Measurements from ENCODE around the gene GAD2. TPM values are rescaled to one million over a fixed set of nuclear protein-coding genes. Genes with fewer than 3 reads are reported as not detected.

The GAD2 gene
- total RNA-seq, 2 donors from 2014 or later, result 0.15 TPM; not detected in 1

GRCh38 chr10:26290236-26290635 is 73.7 kb downstream of the GAD2 start:
- no peaks in the 10 kb centered on the region for H3K36me3 ChIP-seq (ENCODE audit: control insufficient read depth, insufficient read depth, low read length)
- H3K9ac ChIP-seq (ENCODE audit: extremely low read depth, low read length, poor library complexity, severe bottlenecking), result no peak overlapping the region
- Mint-ChIP-seq H3K27ac (no peak overlapping the region), H3K36me3 (ENCODE audit: low read depth) (no peaks in the 10 kb centered on the region), H3K27me3 (ENCODE audit: insufficient read depth) (no peaks in the 10 kb centered on the region), H3K9me3 (no peaks in the 10 kb centered on the region), H3K4me3 (no peak overlapping the region), H3K4me1 (peaks cover 4% of the 10 kb centered on the region)
- H3K4me3 ChIP-seq (ENCODE audit: low read length), result no peak overlapping the region
- H3K9me3 ChIP-seq (ENCODE audit: control insufficient read depth, low read length), result no peaks in the 10 kb centered on the region
- no peaks in the 10 kb centered on the region for H3K4me1 ChIP-seq (ENCODE audit: control insufficient read depth, insufficient read depth, low read length)
- no peak for DNase-seq
- H3K27ac ChIP-seq (ENCODE audit: low read depth, low read length), result no peak overlapping the region
- WGBS, 2 experiments (ENCODE audit: insufficient coverage in 1 of 2, insufficient read length in 1 of 2), result 91 to 92% methylated on average over 4 of the region's 4 CpGs
- no peaks in the 10 kb centered on the region for H3K27me3 ChIP-seq (ENCODE audit: control insufficient read depth, insufficient read depth, low read length, poor library complexity, severe bottlenecking)
- no peak for TF ChIP-seq CTCF (conservative IDR thresholded peaks at IDR 0.05)

DNA sequence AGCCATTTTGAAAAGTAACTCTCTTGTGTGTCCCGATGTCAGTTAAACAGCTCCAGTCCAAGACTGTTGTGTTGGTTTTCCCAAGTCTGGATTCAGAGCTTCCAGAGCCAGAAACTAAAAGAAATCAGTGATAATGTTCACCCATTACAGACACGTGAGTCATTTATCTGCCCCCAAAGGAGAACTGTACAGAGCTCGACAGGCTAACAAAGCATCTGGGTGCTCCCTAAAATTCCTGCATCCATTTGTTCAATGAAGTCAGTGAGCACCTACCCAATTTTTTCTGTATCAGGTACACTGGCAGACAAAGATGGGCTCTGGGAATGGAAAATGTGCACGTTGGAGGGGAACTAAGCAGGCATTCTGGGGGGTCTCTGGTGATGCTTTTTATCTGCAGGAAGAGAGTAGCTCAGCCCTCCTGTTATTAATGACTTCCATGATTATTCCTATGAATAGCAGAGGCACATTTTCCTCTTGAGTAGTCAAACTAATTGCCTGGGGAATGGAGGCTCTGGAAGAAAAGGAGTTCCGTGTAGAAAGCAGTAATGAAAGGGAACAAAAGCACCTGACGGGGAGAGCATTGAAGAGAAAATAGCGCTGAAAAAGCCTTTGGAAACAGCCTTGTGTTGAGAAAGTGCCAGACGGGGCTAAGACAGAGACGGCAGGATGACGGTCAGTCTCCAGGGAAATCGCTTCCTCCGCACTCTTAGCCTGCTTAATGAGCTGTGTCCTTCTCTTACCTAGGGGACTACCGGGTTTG is 75.3 kb downstream of the GAD2 start:
- no peaks in the 10 kb centered on the region for H3K9me3 Mint-ChIP-seq
- H3K27me3 ChIP-seq (ENCODE audit: control insufficient read depth, insufficient read depth, low read length, poor library complexity, severe bottlenecking), result no peaks in the 10 kb centered on the region
- no peaks in the 10 kb centered on the region for H3K9me3 ChIP-seq (ENCODE audit: control insufficient read depth, low read length)
- WGBS, 2 experiments (ENCODE audit: insufficient coverage in 1 of 2, insufficient read length in 1 of 2), result 80 to 88% methylated on average over 8 to 13 of the region's 13 CpGs
- no peaks in the 10 kb centered on the region for H3K27me3 Mint-ChIP-seq (ENCODE audit: insufficient read depth)
- H3K27ac ChIP-seq (ENCODE audit: low read depth, low read length), result peak overlapping the region; percentile 21
- peaks cover 4% of the 10 kb centered on the region for H3K4me1 Mint-ChIP-seq
- no peak overlapping the region for H3K4me3 Mint-ChIP-seq
- H3K4me1 ChIP-seq (ENCODE audit: control insufficient read depth, insufficient read depth, low read length), result no peaks in the 10 kb centered on the region
- H3K4me3 ChIP-seq (ENCODE audit: low read length), result no peak overlapping the region
- H3K36me3 Mint-ChIP-seq (ENCODE audit: low read depth), result no peaks in the 10 kb centered on the region
- no peak for DNase-seq
- no peak overlapping the region for H3K27ac Mint-ChIP-seq
- H3K36me3 ChIP-seq (ENCODE audit: control insufficient read depth, insufficient read depth, low read length), result no peaks in the 10 kb centered on the region
- no peak for TF ChIP-seq CTCF (conservative IDR thresholded peaks at IDR 0.05)
- no peak overlapping the region for H3K9ac ChIP-seq (ENCODE audit: extremely low read depth, low read length, poor library complexity, severe bottlenecking)

DNA sequence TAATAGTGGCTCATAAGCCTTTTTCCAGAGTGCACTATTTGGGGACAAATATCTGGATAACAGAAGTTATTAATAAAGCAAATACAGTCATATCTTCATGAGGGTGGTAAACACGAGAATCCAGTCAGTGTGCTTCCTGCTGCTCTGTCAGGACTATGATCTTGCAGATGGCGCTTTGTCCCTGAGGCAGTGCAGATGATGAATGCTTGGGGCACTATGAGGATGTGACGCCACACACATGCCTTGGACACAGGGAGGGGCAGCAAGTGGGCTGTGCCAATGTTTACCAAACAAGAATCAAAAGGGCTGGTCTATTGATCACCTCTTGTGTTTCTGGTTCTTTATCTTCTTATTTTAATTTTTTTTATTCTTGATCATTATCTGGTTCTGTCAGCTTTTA is 79.8 kb downstream of the GAD2 start:
- no peak overlapping the region for H3K4me3 Mint-ChIP-seq
- Histone ChIP-seq H3K4me3 (ENCODE audit: low read length) (no peak overlapping the region), H3K4me1 (ENCODE audit: control insufficient read depth, insufficient read depth, low read length) (peaks cover 6% of the 10 kb centered on the region), H3K9ac (ENCODE audit: extremely low read depth, low read length, poor library complexity, severe bottlenecking) (no peak overlapping the region), H3K9me3 (ENCODE audit: control insufficient read depth, low read length) (no peaks in the 10 kb centered on the region), H3K27ac (ENCODE audit: low read depth, low read length) (no peak overlapping the region), H3K27me3 (ENCODE audit: control insufficient read depth, insufficient read depth, low read length, poor library complexity, severe bottlenecking) (no peaks in the 10 kb centered on the region), H3K36me3 (ENCODE audit: control insufficient read depth, insufficient read depth, low read length) (no peaks in the 10 kb centered on the region)
- WGBS, 2 experiments (ENCODE audit: insufficient coverage in 1 of 2, insufficient read length in 1 of 2), result 95 to 97% methylated on average over 3 of the region's 3 CpGs
- no peaks in the 10 kb centered on the region for H3K9me3 Mint-ChIP-seq
- H3K27me3 Mint-ChIP-seq (ENCODE audit: insufficient read depth), result no peaks in the 10 kb centered on the region
- no peaks in the 10 kb centered on the region for H3K36me3 Mint-ChIP-seq (ENCODE audit: low read depth)
- DNase-seq, result no peak
- H3K27ac Mint-ChIP-seq, result no peak overlapping the region
- peaks cover 13% of the 10 kb centered on the region for H3K4me1 Mint-ChIP-seq
- TF ChIP-seq CTCF (conservative IDR thresholded peaks at IDR 0.05), result no peak

Measured in endodermal cell (in vitro differentiated cells).